GM12864 (cell line): ENCODE data around the gene SLIT1.

Experiments
- DNase-seq: peaks from one replicate; pipeline ENCODE4 v3.0.0-alpha.2; 2011; ENCODE audit warnings: low read depth
- H3K4me3 ChIP-seq: 2 replicates; pipeline ENCODE4 v1.5.1; 2011; ENCODE audit warnings: mild to moderate bottlenecking, low read depth, low read length, control low read depth
- CTCF ChIP-seq: IDR thresholded peaks from 2 replicates; pipeline ENCODE4 v1.5.1; 2011; ENCODE audit warnings: low read depth, mild to moderate bottlenecking, moderate library complexity, low read length, control low read depth, inconsistent platforms; ENCODE audit errors: missing control alignments

SLIT1 gene

GRCh38 chr10:97116462-97117162 is 69.1 kb downstream of the SLIT1 start:
- TF ChIP-seq CTCF = no peak
- no peak for DNase-seq
- H3K4me3 ChIP-seq = no peak overlapping the region

GRCh38 chr10:97115846-97116245 is 69.9 kb downstream of the SLIT1 start:
- H3K4me3 ChIP-seq = no peak overlapping the region
- no peak for DNase-seq
- no peak for TF ChIP-seq CTCF

- TF ChIP-seq CTCF = no peak
- H3K4me3 ChIP-seq = no peak overlapping the region
- DNase-seq = no peak
These were observed 74.1 kb downstream of the SLIT1 start for GRCh38 chr10:97111615-97112014.

GRCh38 chr10:97109547-97109946 is 76.2 kb downstream of the SLIT1 start:
- TF ChIP-seq CTCF = no peak
- DNase-seq = no peak
- H3K4me3 ChIP-seq = no peak overlapping the region

- TF ChIP-seq CTCF = no peak
- DNase-seq = no peak
- H3K4me3 ChIP-seq = no peak overlapping the region
These were observed 78.2 kb downstream of the SLIT1 start for GRCh38 chr10:97107551-97107950.

GRCh38 chr10:97106207-97106606 is 79.6 kb downstream of the SLIT1 start:
- no peak overlapping the region for H3K4me3 ChIP-seq
- TF ChIP-seq CTCF = no peak
- DNase-seq = no peak

GRCh38 chr10:97105303-97105702 is 80.5 kb downstream of the SLIT1 start:
- DNase-seq = no peak
- TF ChIP-seq CTCF = no peak
- no peak overlapping the region for H3K4me3 ChIP-seq
